GM23338 (cell line): ENCODE measurements around the gene SIGMAR1. TPM values are rescaled to one million over a fixed set of nuclear protein-coding genes. Genes with fewer than 3 reads are reported as not detected.
A peak's percentile ranks its signal among the peaks of the same experiment; 100 is the strongest.

Experiments
- ATAC-seq: fragments of 200-7000 bp; cut with Tn5 transposase; 3 replicates; pipeline ENCODE4 v1.9.1; 2020
- DNase-seq: peaks from one replicate; pipeline ENCODE4 v3.0.0-alpha.2; 2015; ENCODE audit warnings: low spot score
- H2AFZ ChIP-seq: fragments of 200-600 bp; sonication (generic); 2 replicates; pipeline ENCODE4 v1.8.0; 2016; ENCODE audit warnings: antibody characterized with exemption, mild to moderate bottlenecking, moderate library complexity
- H3F3A ChIP-seq: fragments of 200-600 bp; sonication (generic); replicated peaks from 2 replicates; pipeline ENCODE4 v1.8.0; 2017; ENCODE audit warnings: antibody characterized with exemption, mixed run types, low read depth
- H3K27ac ChIP-seq: fragments of 200-600 bp; sonication (generic); 2 replicates; pipeline ENCODE4 v1.6.1; 2016; ENCODE audit warnings: low read depth
- H3K27me3 ChIP-seq: fragments of 200-600 bp; sonication (generic); 2 replicates; pipeline ENCODE4 v1.8.0; 2016; ENCODE audit warnings: mild to moderate bottlenecking, mixed run types, moderate library complexity; ENCODE audit not compliant: insufficient read depth
- H3K36me3 ChIP-seq: fragments of 200-600 bp; sonication (generic); 2 replicates; pipeline ENCODE4 v1.8.0; 2016; ENCODE audit warnings: mild to moderate bottlenecking; ENCODE audit not compliant: insufficient read depth
- H3K4me1 ChIP-seq: fragments of 200-600 bp; sonication (generic); 2 replicates; pipeline ENCODE4 v1.8.0; 2016; ENCODE audit warnings: mild to moderate bottlenecking, moderate library complexity; ENCODE audit not compliant: insufficient read depth
- H3K4me2 ChIP-seq: fragments of 200-600 bp; sonication (generic); 2 replicates; pipeline ENCODE4 v1.7.1; 2017; ENCODE audit warnings: mixed run types
- H3K4me3 ChIP-seq: fragments of 200-600 bp; sonication (generic); 2 replicates; pipeline ENCODE4 v1.6.1; 2016; ENCODE audit warnings: mixed run types
- H3K79me2 ChIP-seq: fragments of 200-600 bp; sonication (generic); replicated peaks from 2 replicates; pipeline ENCODE4 v1.8.0; 2017; ENCODE audit warnings: mild to moderate bottlenecking; ENCODE audit not compliant: insufficient read depth
- H3K9me2 ChIP-seq: fragments of 200-600 bp; sonication (generic); 2 replicates; pipeline ENCODE4 v1.8.0; 2017; ENCODE audit not compliant: insufficient read depth
- H4K20me1 ChIP-seq: fragments of 200-600 bp; sonication (generic); replicated peaks from 2 replicates; pipeline ENCODE4 v1.8.0; 2017; ENCODE audit warnings: mild to moderate bottlenecking; ENCODE audit not compliant: insufficient read depth
- H3K27ac Mint-ChIP-seq: 2 replicates; pipeline ENCODE4 v1.8.0; 2020; ENCODE audit warnings: inconsistent platforms, mild to moderate bottlenecking, moderate library complexity, mixed read lengths
- H3K27me3 Mint-ChIP-seq: 3 replicates; pipeline ENCODE4 v1.8.0; 2022; ENCODE audit warnings: low read depth, mild to moderate bottlenecking, moderate library complexity, mixed read lengths, inconsistent platforms; ENCODE audit not compliant: insufficient read depth, poor library complexity
- H3K36me3 Mint-ChIP-seq: 3 replicates; pipeline ENCODE4 v1.8.0; 2021; ENCODE audit warnings: low read depth, mild to moderate bottlenecking, inconsistent platforms, moderate library complexity, mixed read lengths
- H3K4me1 Mint-ChIP-seq: 3 replicates; pipeline ENCODE4 v1.8.0; 2020; ENCODE audit warnings: mild to moderate bottlenecking, inconsistent platforms, mixed read lengths
- H3K4me3 Mint-ChIP-seq: 3 replicates; pipeline ENCODE4 v1.8.0; 2021; ENCODE audit warnings: moderate library complexity, mild to moderate bottlenecking, inconsistent platforms, mixed read lengths
- H3K9me3 Mint-ChIP-seq: 3 replicates; pipeline ENCODE4 v1.8.0; 2020; ENCODE audit warnings: moderate library complexity, mild to moderate bottlenecking, inconsistent platforms, mixed read lengths
- CREB1 ChIP-seq: fragments of 250-450 bp; sonication (Bioruptor Pico); IDR thresholded peaks from 2 replicates; pipeline ENCODE4 v1.5.0; 2020; ENCODE audit warnings: low read depth, mild to moderate bottlenecking, moderate library complexity
- NANOG ChIP-seq: IDR thresholded peaks from 2 replicates; pipeline ENCODE4 v1.6.1; 2016; ENCODE audit warnings: antibody characterized with exemption, borderline replicate concordance
- POLR2AphosphoS5 ChIP-seq: IDR thresholded peaks from 2 replicates; pipeline ENCODE4 v1.6.1; 2016; ENCODE audit warnings: antibody characterized with exemption, low read depth
- REST ChIP-seq: IDR thresholded peaks from one replicate; pipeline ENCODE4 v1.6.1; 2018; ENCODE audit warnings: antibody characterized with exemption; ENCODE audit not compliant: unreplicated experiment
- STAT1 ChIP-seq: IDR thresholded peaks from one replicate; pipeline ENCODE4 v1.6.1; 2016; ENCODE audit warnings: antibody characterized with exemption; ENCODE audit not compliant: unreplicated experiment
- ZNF462 ChIP-seq: fragments of 250-450 bp; sonication (Bioruptor Pico); IDR thresholded peaks from 2 replicates; pipeline ENCODE4 v1.5.0; 2020; ENCODE audit warnings: mild to moderate bottlenecking, moderate library complexity
- polyA plus RNA-seq: library from polyadenylated mRNA; unstranded; fragments of >200 nt; fragmentation: Nextera tagmentation; extraction: Ambion mirVana; gene quantifications from 2 replicates; pipeline ENCODE4 v1.2.1, GENCODE V29; 2016
- total RNA-seq: library from RNA; depleted of rRNA; stranded (reverse); fragments of >200 nt; shearing (Covaris generic); gene quantifications from 2 replicates; pipeline ENCODE4 v1.2.3, GENCODE V29; 2014

SIGMAR1 gene
- total and polyA plus RNA-seq, 2 experiments from 2014 or later, result 82.3 to 167 TPM

- TF ChIP-seq ZNF462 (CRISPR knock-in tag), result no peak
- no peak for TF ChIP-seq STAT1
- TF ChIP-seq NANOG, result no peak
- TF ChIP-seq POLR2AphosphoS5, result no peak
- TF ChIP-seq CREB1, result no peak
Measured at GRCh38 chr9:34589636-34590380, 47.8 kb downstream of the SIGMAR1 start, which contains the start of gene CNTFR (continued).

- Histone ChIP-seq H3K79me2 (no peaks in the 10 kb centered on the region), H3K4me2 (peak overlapping the region; percentile 78), H3K27me3 (peaks cover 100% of the 10 kb centered on the region), H3F3A (no peaks in the 10 kb centered on the region), H3K36me3 (no peaks in the 10 kb centered on the region), H3K4me1 (peaks cover 52% of the 10 kb centered on the region), H3K27ac (no peak overlapping the region), H3K4me3 (peak overlapping the region; percentile 70), H3K9me2 (no peaks in the 10 kb centered on the region), H4K20me1 (peaks cover 6% of the 10 kb centered on the region), H2AFZ (no peak overlapping the region)
- Mint-ChIP-seq H3K27ac (no peak overlapping the region), H3K27me3 (peaks cover 94% of the 10 kb centered on the region), H3K9me3 (peaks cover 3% of the 10 kb centered on the region; the same call in 1 of the 3 replicates), H3K4me1 (peaks cover 45% of the 10 kb centered on the region), H3K36me3 (no peaks in the 10 kb centered on the region; the same call in 2 of the 3 replicates), H3K4me3 (peak overlapping the region; percentile 81)
- DNase-seq (peak; percentile 50), ATAC-seq (no peak)
- TF ChIP-seq REST, result no peak
Measured at GRCh38 chr9:34588671-34589635, 48.6 kb downstream of the SIGMAR1 start.
